Measurements from ENCODE around the gene SDF2.
A peak's percentile ranks its signal among the peaks of the same experiment; 100 is the strongest.

The SDF2 gene, protein sequence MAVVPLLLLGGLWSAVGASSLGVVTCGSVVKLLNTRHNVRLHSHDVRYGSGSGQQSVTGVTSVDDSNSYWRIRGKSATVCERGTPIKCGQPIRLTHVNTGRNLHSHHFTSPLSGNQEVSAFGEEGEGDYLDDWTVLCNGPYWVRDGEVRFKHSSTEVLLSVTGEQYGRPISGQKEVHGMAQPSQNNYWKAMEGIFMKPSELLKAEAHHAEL

DNA sequence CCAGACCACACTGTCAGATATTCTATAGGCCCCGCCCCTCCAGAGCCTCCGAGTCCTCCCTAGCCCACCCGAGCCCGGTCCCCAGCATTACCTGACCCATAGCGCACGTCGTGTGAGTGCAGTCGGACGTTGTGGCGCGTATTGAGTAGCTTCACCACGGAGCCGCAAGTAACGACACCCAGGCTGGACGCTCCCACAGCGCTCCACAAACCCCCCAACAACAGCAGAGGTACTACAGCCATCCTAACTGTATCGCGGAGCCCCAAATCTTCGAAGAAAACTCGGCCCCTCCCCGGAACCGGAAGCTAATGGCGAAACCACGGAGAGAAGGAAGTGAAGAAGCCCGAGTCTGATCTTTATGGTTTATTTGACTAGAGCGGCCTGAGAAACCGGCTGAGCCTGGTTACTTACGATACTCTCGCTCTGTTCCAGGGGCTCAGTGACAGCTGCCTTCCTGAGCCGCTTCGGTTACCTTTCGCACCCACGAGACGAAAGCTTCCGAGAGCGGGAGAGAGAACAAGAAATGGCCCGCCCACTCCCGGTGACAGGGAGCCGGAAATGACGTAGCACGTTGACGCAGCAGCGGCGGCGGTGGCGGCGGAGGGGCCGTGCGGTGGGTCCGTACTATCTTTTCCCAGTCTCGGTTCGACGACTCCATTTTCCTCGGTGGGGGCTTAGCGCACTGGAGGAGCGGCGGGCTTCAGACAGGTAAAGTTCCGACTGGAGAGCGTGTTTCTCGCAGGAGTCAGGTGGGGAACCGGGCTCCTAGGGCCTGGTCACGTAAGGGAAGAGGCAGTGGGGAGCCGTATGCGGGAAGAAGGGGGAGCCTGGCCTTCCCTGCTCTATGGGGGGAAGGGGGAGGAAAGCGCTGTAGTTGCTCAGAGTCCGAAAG lies at the start of gene SDF2, which contains the start of gene SUPT6H:
TSS of gene SDF2 (minus strand) at position 272 of the 892 bp plus-strand sequence. CDS start at position 242, 30 bp downstream.
TSS of gene SUPT6H (plus strand) at position 571 of the 892 bp plus-strand sequence. CDS start 11,197 bp downstream, outside the sequence.
- peak; percentile 94 for DNase-seq (ENCODE audit: low spot score)

DNA sequence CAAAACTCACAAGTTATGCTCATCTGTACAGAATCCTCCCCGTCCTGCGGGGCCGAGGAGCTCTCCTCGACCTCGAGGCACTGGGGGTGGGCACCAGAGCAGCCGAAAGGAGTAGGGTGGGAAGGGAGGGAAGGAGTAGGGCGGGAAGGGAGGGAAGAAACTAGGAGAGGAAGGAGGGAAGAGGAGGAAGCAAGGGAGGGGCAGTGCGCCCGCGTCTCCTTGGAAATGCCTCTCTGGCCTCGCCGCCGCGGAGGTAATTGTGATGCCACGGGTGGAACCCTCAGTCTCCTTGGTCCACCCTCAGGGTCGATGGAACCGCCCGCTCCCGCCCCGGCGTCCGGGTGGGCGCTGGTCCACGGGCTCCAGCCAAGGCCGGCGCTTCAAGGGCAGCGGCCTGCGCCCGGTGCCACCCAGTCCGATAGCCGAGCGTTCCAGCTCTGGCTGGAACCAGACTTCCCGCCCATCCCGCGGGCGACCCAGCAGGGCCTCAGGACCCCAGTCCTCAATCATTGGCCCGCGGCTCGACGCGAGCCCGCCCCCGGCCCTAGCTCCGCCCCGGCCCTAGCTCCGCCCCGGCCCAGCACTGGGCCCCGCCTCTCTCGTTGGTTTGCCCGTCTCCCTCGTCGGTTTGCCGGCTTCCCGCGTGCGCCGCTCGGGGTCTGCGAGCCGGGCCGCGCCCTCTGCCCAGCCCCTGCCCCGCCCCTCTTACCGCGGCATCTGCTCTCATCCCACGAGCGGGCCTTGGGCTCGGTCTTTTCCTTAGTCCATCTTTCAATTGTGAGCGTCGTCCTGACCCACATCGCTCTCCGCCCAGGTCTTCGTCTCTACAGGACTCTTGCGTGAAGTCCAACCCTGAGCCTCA lies 49.4 kb upstream of the SDF2 start:
- peak; percentile 96 for DNase-seq (ENCODE audit: low spot score)

DNA sequence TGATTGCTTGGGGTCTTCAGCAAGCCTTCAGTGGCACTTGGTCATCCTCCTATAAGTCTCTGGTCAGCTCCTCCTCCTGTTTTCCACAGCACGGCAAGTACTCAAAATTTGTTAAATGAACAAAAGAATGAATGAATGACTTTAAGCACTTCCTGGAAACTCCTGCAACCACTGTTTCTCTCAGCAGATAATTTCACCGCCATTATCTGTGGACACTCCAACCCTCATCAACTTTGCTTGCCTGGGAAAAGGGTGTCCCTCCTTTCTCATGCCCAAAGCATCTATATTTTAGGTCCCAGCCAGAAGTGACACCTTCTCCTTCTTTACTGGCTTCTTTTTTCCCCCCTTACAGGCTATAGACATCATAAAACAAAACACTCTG lies 45.6 kb upstream of the SDF2 start:
- no peak for DNase-seq (ENCODE audit: low spot score)

DNA sequence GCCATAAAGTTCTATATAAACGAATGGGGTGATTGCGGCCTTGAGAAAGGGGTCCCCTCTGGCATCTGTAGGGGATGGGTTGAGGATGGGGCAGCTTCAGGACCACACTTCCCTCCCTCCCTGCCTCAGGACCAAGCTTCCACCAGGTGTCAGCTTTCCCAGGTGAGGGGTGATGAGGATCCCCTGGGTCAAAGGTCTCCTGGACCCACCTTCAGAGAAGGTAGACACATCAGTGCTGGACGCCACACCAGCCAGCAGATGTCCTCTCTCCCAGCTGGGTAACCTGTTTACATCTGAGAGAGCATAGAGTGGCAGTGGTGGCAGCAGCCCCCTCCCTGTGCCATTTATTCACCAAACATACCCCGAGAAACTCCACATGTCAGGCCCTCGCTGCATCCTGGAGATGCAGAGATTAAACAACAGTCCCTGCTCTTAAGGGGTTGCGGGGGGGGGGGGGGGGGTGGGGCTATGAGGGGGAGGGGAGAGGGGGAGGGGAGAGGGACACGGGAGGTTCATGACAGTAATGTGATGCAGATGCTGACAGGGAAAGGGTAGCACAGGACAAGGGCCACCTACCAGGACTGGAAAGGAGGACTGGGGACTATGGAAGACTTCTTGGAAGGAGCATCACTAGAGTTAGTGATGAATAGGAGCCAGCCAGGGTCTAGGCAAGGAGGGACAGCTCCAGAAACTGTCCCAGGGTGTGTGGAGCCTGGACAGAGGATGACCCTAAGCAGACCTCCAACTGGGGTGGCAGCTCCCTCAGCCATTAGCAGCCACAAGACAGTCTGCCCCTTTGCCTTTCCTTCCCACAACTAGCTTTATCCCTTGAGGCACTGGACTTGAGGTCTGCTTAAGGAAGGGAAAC lies 45.0 kb upstream of the SDF2 start:
- no peak for DNase-seq (ENCODE audit: low spot score)

DNA sequence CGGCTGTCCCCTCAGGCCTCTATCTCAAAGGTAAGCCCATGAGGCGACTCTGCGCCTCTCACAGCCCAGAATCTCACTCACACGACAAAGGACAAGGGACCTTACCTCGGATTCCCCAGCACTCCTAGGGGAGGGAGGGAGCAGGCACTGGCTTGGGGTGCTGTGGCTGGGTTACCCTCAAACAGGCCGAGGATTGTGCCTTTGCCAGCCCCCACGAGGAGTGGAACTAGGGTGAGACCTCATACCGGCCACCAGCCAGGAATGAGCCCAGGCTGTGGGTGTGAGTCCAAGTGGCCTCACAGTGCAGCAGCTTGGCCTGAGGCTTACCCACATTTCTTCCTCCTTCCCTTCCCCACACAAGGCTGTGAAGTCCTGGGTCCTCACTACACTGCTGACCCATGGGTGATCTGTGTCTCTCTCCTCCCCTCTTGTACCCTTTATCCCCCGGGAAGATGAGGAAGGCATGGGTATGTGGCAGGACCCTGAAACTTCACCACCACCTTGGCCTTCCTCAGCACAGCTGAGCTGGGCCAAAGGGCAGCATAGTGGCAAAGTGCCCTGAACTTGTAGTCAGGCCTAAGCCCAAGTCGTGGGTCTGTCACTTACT lies 44.1 kb upstream of the SDF2 start:
- DNase-seq (ENCODE audit: low spot score) = no peak

DNA sequence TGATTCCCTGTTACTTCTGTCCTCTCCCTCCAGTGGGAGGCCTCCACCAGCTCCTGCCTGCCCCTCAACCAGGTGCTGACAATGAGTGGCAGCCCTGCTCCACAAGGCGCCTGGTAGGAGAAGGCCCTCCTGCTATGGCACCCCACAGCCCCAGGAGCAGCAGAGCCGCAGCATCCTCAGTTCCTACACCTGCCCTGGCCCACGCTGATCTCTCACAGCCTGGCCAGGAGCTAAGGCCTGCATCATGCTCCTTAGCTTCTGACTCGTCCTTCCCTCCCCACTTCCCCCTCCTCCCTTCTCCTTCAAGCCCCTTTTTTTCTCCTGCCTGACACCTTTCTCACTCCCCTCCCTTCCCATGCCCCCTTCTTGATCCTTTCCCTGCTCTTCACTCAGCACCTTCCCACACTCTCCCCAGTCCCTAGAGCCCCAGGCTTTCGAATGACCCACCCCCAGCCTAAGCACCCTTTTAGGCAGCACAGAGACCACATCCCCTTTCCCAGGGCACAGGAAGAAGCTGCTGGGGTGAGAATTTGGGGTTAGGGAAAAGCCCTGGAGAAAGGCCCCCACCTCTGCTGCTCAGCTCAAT lies 43.5 kb upstream of the SDF2 start:
- no peak for DNase-seq (ENCODE audit: low spot score)

DNA sequence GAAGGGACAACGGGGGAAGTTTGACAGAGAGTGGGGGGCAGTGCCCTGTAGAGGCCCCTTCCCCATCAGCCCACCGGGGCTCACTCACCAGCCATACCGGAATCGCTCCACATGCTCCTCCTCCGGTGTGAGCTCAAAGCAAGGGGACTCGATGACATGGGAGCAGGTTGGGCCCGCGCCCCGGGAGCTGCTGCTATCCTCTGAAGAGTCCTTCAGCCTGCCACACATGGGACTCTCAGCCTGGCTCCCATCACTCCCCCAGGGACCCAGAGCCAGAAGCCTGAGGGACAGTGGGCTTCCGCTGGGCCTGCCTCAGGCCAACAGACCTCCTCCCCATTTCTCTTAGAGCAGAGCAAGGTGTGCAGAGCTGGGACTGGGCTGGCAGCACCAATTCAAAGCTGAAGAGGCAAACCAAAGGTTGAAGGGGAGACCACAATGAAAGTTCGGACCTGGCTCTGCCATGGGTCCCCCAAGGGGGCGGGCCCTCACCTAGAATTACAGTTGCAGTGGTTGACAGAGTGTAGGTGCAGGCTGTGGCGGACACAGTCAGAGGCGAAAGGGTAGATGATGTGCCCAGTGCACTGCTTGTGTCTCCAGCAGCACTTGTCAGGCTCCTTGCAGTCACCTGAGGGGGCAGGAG lies 42.6 kb upstream of the SDF2 start:
- no peak for DNase-seq (ENCODE audit: low spot score)

DNA sequence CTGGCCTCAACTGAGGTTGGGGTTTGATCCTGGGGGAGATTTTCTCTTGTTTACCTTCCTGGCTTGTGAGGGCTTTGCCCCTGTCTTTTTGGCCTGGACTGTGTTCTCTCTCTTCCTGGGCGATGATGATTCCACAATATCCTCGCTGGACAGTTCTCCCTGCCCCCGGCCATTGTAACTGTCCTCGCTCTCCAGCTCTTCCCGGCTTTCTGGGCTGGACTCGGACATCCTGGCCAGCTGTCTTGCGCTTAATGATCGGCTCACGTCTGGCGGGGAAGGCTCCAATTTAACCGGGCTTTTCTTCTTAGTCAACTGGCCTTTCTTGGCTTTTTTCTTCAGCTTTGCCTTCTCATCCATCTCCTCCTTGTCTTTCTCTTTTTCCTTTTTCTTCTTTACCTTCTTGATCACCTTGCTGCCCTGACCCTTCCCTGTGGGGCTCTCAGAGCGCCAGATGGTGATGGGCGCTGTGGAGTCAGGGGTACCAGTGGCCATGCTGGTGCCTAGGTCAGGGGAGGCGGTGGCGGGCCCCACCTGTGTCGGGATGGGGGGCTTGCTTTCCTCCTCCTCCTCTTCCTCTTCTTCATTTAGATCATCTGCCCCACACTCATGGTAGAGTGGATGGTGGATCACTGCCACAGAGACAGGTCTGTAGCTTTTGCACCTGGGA lies 42.0 kb upstream of the SDF2 start:
- no peak for DNase-seq (ENCODE audit: low spot score)

DNA sequence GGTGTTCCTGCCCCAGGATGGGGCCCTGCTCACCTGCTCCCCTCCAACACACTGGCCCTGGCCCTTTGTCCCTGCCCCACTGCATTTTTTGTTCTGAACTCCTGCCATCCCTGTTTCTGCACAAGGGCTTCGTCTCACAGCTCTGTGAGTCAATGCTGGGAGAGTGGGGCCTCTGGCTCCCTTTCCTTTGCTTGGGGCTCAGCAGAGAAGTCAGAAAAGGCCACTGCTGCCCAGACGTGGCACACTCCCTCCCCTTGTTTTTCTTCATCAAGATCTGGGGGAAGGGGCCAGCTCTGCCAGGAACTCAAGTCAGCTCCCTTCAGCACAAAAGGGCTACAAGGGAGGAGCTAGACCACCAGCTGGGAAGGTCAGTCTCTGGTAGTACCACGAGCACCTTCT lies 41.0 kb upstream of the SDF2 start:
- DNase-seq (ENCODE audit: low spot score) = no peak

DNA sequence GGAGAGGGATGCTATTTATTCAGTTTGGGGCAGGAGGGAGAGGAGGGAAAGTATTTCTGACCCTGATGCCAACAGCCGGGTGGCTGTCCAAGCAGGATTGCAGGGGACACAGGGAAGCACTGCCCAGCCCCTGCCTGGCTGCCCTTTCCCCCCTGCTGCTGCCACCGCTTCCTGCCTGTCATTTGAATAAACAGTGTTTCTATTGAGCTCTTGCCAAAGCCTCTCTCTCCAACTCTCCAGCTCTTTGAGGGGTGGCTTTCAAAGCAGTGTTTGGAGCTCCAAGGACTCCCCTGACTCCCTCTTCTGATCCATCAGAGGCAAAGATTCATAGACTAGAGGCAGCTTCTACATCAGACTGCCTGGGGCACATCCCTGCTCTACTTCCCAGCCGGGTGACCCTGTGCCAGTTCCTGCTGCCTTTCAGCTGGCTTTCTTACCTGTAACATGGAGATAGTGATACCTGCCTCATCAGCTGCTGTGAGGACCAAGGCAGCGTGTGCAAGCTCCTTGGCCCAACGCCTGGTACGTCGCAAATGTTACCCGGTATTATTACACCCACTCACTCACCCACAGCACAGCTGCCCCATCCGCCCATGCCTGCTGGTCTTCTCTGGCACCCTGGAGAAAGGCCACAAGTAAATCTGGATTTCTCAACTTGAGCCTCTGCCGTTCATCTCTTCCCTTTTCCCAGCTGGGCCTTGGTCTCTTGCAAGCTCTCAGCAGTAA lies 40.5 kb upstream of the SDF2 start:
- DNase-seq (ENCODE audit: low spot score) = no peak

DNA sequence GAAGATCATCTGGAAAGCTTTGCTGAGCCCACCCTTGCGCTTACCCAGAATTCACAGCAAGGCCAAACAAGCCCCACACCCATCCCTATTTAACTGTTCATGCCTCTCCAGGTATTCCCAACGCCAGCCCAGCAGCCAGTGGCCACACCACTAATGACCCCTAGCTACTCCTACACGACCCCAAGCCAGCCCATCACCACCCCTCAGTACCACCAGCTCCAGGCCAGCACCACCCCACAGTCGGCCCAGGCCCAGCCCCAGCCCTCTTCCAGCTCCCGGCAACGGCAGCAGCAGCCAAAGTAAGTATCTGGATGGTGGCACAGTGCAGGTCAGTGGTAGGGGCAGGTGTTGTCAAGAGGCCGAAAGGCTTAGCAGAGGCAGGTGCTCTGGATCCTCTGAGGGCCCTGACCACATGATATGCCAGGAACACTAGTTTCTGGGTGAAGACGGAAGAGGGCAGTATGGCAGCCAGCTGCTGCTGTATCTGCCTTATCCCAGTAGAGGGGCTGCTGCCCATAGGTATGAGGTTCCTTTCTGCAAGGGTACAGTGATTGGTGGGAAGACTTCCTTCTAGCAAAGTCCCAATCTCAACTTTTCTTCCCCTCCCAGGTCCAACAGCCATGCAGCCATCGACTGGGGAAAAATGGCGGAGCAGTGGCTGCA lies 39.3 kb upstream of the SDF2 start:
- DNase-seq (ENCODE audit: low spot score) = no peak

DNA sequence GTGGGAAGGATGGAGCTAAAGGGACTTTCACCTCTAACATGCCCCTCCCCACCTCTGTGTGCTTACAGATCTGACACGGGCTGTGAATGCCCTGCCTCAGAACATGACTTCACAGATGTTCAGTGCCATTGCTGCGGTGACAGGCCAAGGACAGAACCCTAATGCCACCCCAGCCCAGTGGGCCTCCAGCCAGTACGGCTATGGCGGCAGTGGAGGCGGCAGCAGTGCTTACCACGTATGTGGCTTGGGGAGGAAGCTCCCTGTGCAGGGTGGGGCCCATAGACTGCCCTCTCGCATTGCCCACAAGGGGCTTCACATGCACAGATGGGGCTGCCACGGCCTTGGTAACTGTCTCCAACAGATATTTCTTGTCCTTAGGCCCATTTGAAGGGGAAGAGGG lies 38.6 kb upstream of the SDF2 start:
- DNase-seq (ENCODE audit: low spot score) = no peak

DNA sequence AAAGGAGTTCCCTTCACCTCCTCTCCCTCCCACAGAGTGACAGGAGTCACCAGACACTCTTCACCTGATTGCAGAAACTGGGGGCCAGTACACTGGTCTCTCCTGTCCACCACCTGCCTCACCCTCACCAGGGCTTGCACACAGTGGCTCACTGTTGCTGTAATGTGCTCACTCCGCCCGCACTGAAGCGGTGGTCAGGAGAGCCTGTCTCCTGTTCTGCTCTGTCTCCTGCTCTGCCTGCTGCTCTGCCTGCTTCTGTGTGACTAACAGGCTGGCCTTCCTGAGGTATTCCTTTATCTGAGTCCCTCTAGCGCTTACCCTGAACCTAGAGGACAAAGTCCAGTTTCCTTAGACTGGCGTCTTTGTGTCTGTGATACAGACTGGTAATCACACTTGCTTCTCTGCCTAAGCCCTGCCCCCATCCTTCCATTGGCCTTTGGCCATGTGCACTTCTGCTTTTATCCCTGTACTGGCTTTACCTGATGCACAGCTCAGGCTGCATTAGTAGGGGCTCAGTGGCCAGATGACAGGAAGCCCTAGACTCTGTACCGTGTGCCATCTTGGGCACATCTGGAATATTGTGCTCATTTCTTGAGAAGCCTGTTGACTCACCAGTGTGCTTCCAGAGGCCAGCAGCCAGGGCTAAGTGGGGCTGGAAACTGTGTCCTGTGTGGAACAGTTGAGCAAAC lies 36.7 kb upstream of the SDF2 start:
- DNase-seq (ENCODE audit: low spot score) = no peak

DNA sequence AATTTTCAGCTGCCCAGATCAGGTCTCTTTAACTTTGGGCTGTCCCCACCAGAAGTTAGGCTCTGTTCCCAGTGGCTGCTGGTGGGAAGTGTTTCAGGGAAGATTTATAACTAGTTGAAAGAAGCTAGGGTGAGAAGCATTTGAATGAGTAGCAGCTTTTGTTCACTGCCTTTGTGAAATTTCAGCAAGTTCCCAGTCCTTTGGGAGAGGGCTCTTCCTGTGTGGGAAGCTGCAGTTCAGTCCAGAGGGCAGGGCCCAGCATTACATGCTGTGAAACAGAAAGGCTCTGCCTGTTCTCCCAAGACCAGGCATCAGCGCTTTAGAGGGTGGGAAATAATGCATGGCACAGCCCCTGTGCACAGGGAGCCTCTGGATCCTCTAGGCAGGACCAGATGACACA lies 32.2 kb upstream of the SDF2 start:
- no peak for DNase-seq (ENCODE audit: low spot score)

DNA sequence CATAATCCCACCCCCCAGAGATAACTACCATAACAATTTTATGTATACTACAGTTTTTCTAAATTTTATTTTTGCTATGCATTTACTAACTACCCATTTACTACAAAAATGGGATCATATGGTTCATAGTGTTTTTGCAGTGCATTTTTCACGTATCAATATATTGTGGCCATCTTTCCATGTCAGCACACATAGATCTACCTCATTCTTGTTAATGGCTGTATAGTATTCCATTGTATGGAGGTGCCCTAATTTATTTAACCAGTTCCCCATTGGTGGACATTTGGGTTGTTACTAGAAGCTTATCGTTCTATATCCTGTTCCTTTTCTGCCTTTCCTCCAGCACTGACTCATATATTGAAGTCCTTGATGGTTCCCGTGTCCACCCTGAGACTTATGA lies 27.3 kb upstream of the SDF2 start:
- DNase-seq (ENCODE audit: low spot score) = no peak

DNA sequence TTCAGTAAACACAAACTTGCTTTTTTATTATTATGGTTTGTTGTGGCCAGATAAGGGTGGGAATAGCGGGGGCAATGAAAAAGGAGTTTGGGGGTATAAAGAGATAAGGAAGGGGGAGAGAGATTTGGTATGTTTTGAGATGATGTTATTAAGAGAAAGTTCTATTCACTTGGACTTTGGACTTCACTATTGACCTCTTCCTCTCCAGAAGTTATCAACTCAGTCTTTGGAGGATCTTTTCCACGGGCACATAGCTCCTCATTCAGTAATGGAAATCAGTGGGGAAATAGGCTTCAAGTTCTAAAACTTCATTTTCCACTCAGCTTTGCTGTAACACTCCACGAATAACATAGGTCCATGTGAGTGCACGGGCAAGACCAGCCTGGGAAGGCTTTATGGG lies 26.8 kb upstream of the SDF2 start:
- no peak for DNase-seq (ENCODE audit: low spot score)

DNA sequence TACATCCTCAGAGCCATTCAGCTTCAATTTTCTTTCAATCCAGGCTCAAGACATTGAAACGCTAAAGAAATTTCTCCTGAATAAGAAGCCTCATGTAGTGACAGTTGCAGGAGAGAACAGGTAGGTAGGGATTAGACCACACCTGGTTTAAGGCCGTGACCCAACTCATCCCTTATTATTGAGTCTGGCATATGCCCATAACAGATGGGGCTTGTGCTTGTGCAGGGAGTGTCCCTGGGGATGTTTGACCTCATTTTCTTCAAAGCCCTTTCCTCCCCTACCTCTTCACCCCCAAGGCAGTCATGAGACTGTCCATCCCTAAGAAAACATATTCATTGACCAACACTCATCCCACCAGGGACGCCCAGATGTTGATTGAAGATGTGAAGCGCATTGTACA lies 24.6 kb upstream of the SDF2 start:
- DNase-seq (ENCODE audit: low spot score) = no peak

DNA sequence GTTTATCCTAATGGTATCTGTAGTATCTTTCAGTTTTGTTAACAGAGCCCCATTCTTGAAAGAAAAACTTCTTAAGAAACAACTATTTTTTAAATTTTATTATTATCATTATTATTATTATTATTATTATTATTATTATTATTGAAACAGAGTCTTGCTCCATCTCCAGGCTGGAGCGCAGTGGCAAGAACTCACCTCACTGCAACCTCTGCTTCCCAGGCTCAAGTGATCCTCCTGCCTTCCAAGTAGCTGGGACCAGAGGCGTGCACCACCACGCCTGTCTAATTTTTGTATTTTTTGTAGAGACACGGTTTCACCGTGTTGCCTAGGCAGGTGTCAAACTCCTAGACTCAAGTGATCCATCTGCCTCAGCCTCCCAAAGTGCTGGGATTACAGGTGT lies 23.7 kb upstream of the SDF2 start:
- no peak for DNase-seq (ENCODE audit: low spot score)
